Spinal cord (tissue), 10 donors: Measurements from ENCODE around the gene FOXP4. TPM values are rescaled to one million over a fixed set of nuclear protein-coding genes. Genes with fewer than 3 reads are reported as not detected.

ENCODE experiments used
- DNase-seq, 6 donors: peaks; one replicate each; pipeline versions ENCODE4 v3.0.0 to v3.0.0-alpha.2; 2013 to 2015; ENCODE audit warnings: low spot score in 6 of 6, low read depth in 4 of 6
- H3K27ac ChIP-seq: one replicate; pipeline ENCODE4 v1.5.1; 2013; ENCODE audit warnings: low read depth, low read length, control low read depth
- H3K27me3 ChIP-seq: one replicate; pipeline ENCODE4 v1.6.1; 2013; ENCODE audit warnings: low read length; ENCODE audit not compliant: control insufficient read depth, insufficient read depth
- H3K36me3 ChIP-seq: one replicate; pipeline ENCODE4 v1.6.1; 2013; ENCODE audit warnings: low read length; ENCODE audit not compliant: control insufficient read depth, insufficient read depth
- H3K4me1 ChIP-seq: one replicate; pipeline ENCODE4 v1.6.1; 2013; ENCODE audit warnings: low read length; ENCODE audit not compliant: control insufficient read depth, insufficient read depth
- H3K4me3 ChIP-seq: one replicate; pipeline ENCODE4 v1.5.1; 2013; ENCODE audit warnings: low read depth, low read length, control low read depth
- H3K9me3 ChIP-seq: one replicate; pipeline ENCODE4 v1.6.1; 2013; ENCODE audit warnings: low read length; ENCODE audit not compliant: control insufficient read depth, insufficient read depth
- WGBS: methylation state at CpG from one replicate; pipeline ENCODE4 v1.1.5; 2013; ENCODE audit warnings: missing lambda C conversion rate; ENCODE audit not compliant: insufficient coverage; 5-methylcytosine and 5-hydroxymethylcytosine counted together
- polyA plus RNA-seq, 2 donors: library from polyadenylated mRNA; unstranded; fragments of 120-200 nt; gene quantifications; one replicate each; pipeline ENCODE4 v1.2.1, GENCODE V29; 2013; ENCODE audit not compliant: insufficient read length in 2 of 2
- total RNA-seq, 2 donors: library from RNA; depleted of rRNA in 1 of 2; stranded (reverse); fragments of 120-200 nt in 1 of 2; fragments of >200 nt in 1 of 2; gene quantifications; one replicate each; pipeline versions ENCODE4 v1.2.3 to v1.2.4, GENCODE V29; 2013 to 2014
- donor health status: healthy.

The FOXP4 gene
- total and polyA plus RNA-seq, 4 donors = 3.5 to 27.8 (median 12.0) TPM

DNA sequence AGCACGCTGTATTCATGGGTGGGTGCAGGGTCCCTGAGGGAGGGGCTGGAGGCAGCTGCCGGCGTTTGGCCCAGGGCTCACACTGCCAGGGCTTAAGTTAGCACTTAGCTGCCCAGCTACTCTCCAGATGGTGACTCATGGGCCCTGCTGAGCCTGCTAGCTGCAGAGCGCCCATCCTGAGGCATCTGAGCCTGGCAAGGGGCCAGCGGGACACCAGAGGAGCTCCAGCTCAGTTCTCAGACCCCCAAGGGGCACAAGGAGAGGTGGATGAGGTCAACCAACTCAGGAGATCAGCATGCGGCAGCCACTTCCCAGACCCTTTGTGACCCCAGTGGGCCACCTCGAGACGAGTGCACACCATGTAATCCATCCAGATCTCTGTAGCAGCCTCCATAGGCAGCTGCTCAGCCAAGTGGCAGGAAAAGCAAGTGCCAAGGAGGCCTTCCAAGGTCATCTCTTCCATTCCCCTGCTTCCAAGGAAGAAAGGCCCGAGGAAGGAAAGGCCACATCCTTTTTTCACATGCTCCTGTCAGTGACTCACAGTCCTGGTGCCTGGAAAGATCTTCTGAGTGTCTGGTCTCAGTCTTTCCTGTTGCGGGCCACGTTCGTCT is 35.3 kb downstream of the FOXP4 start:
- peaks cover 36% of the 10 kb centered on the region for H3K4me1 ChIP-seq
- WGBS = 73% methylated on average over 11 of the region's 12 CpGs
- H3K36me3 ChIP-seq = peaks cover 27% of the 10 kb centered on the region
- no peak overlapping the region for H3K27ac ChIP-seq
- DNase-seq = no peak
- peaks cover 12% of the 10 kb centered on the region for H3K27me3 ChIP-seq
- no peak overlapping the region for H3K4me3 ChIP-seq
- H3K9me3 ChIP-seq = no peaks in the 10 kb centered on the region

- WGBS = 85% methylated on average over 5 of the region's 5 CpGs
Measured at GRCh38 chr6:41582540-41582939, 36.4 kb downstream of the FOXP4 start.

DNA sequence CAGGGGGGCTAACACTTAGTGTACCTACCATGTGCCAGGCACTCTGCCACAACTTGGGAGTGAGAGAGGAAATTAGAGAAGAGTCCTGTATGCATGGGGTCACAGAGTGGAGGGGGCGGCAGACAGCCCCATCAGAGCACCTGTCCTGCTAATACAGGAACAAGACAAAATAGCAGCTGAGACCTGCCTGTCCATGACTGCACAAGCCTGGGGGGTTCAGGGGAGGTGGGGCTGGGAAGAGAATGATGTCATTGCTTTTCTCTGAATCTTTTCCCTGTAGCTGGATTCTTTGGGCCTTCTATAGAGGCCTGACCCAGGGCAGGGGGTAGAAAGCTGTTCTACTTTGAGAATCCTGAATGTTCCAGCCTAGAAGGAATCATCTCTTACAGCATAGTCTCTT is 37.4 kb downstream of the FOXP4 start:
- Histone ChIP-seq H3K9me3 (no peaks in the 10 kb centered on the region), H3K36me3 (peaks cover 35% of the 10 kb centered on the region), H3K27ac (no peak overlapping the region), H3K27me3 (peaks cover 10% of the 10 kb centered on the region), H3K4me1 (peaks cover 47% of the 10 kb centered on the region), H3K4me3 (no peak overlapping the region)
- no CpG with 5 or more reads among the region's 1 CpG for WGBS
- no peak for DNase-seq

More at GRCh38 chr6:41582540-41582939, 36.4 kb downstream of the FOXP4 start:
- no peak for DNase-seq
- Histone ChIP-seq H3K27ac (no peak overlapping the region), H3K4me3 (no peak overlapping the region), H3K9me3 (no peaks in the 10 kb centered on the region), H3K36me3 (peaks cover 38% of the 10 kb centered on the region), H3K27me3 (peaks cover 12% of the 10 kb centered on the region), H3K4me1 (peaks cover 46% of the 10 kb centered on the region)

GRCh38 chr6:41584205-41584604 is 38.0 kb downstream of the FOXP4 start:
- peaks cover 10% of the 10 kb centered on the region for H3K27me3 ChIP-seq
- no peaks in the 10 kb centered on the region for H3K9me3 ChIP-seq
- no peak overlapping the region for H3K4me3 ChIP-seq
- H3K36me3 ChIP-seq = peaks cover 37% of the 10 kb centered on the region
- no peak overlapping the region for H3K27ac ChIP-seq
- 88% methylated on average over 5 of the region's 6 CpGs for WGBS
- H3K4me1 ChIP-seq = peaks cover 48% of the 10 kb centered on the region
- no peak for DNase-seq

- no peaks in the 10 kb centered on the region for H3K9me3 ChIP-seq
- peaks cover 10% of the 10 kb centered on the region for H3K27me3 ChIP-seq
- H3K27ac ChIP-seq = no peak overlapping the region
- DNase-seq = no peak
- 78% methylated on average over 11 of the region's 11 CpGs for WGBS
- peaks cover 53% of the 10 kb centered on the region for H3K4me1 ChIP-seq
- peaks cover 43% of the 10 kb centered on the region for H3K36me3 ChIP-seq
- no peak overlapping the region for H3K4me3 ChIP-seq
Measured at GRCh38 chr6:41584668-41585205, 38.6 kb downstream of the FOXP4 start.

DNA sequence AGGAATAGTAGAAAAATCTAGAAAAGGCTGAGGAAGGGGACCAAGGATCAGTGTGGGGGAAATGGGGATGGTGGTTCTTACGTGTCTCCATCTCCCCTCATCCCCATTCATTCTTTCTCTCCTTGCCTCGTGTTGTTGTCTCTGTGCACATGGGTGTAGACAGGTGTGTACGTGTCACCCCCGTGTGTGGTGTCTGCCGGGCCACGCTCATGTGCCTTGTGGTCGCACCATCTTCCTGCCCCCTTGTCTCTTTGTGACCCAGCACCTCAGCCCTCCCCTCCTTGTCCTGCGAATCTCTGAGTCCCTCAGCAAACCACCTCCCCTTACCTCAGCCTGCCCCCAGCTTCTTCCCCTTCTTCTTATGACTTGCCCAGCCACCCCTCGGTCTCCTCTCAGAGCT is 39.4 kb downstream of the FOXP4 start:
- WGBS = 92% methylated on average over 8 of the region's 9 CpGs
- no peak for DNase-seq
- H3K27me3 ChIP-seq = peaks cover 6% of the 10 kb centered on the region
- no peak overlapping the region for H3K4me3 ChIP-seq
- H3K36me3 ChIP-seq = peaks cover 51% of the 10 kb centered on the region
- H3K27ac ChIP-seq = no peak overlapping the region
- H3K9me3 ChIP-seq = no peaks in the 10 kb centered on the region
- H3K4me1 ChIP-seq = peaks cover 52% of the 10 kb centered on the region

GRCh38 chr6:41586252-41587007 is 40.2 kb downstream of the FOXP4 start:
- peaks cover 6% of the 10 kb centered on the region for H3K27me3 ChIP-seq
- H3K9me3 ChIP-seq = no peaks in the 10 kb centered on the region
- H3K4me3 ChIP-seq = no peak overlapping the region
- WGBS = 17% methylated on average over 24 of the region's 28 CpGs
- H3K27ac ChIP-seq = no peak overlapping the region
- H3K36me3 ChIP-seq = peaks cover 54% of the 10 kb centered on the region
- H3K4me1 ChIP-seq = peaks cover 44% of the 10 kb centered on the region
- DNase-seq = peak in 3 of 6 donors; percentile 48 to 94 (median 83)

DNA sequence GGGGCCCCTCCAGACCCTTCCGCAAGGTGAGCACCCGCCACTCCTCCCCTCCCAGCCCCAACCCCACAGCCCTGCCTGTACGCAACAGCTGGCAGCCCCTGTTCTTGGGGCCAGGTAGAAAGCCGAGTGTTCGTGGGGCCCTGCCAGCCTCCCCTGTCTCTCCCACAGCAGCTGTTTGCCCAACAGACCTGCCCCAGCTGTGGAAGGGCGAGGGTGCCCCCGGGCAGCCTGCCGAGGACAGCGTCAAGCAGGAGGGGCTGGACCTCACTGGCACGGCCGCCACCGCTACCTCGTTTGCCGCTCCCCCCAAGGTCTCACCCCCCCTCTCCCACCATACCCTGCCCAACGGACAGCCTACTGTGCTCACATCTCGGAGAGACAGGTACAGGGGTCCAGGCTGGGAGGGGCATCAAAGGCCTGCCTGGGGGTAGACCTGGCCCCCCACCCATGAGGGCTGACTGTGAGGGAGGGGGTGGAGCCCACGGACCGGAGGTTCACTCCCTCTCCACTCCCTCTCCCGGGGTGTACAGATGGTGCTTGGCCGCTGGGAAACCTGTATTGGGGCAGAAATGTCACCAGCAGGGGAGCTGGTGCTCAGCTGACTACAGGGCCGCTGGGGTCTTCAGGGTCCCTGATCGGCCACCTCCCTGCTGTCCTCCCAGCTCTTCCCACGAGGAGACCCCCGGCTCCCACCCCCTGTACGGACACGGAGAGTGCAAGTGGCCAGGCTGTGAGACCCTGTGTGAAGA is 41.1 kb downstream of the FOXP4 start:
- Histone ChIP-seq H3K4me1 (peaks cover 47% of the 10 kb centered on the region), H3K27ac (no peak overlapping the region), H3K4me3 (no peak overlapping the region), H3K9me3 (no peaks in the 10 kb centered on the region), H3K36me3 (peaks cover 55% of the 10 kb centered on the region), H3K27me3 (peaks cover 4% of the 10 kb centered on the region)
- 39% methylated on average over 15 of the region's 26 CpGs for WGBS
- DNase-seq = no peak

DNA sequence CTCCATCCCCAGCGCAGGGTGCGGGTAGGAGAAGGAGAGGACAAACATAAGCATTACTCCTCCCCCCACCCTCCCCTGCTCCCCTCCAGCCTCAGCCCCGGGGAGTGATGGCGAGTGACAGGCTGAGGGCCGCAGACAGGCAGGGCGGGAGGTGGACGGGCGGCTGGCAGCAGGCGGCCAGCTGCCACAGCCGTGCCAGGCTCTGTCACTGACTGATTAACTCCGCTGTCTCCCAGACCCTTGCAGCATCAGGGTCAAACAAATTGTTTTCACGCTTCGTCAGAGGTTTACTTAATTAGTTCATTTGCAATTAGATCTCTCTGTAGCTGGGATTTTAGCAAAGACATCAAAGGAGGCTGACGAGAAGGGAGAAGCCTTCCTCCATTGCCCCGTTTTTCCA is 41.9 kb downstream of the FOXP4 start:
- no peak overlapping the region for H3K4me3 ChIP-seq
- H3K9me3 ChIP-seq = no peaks in the 10 kb centered on the region
- H3K27me3 ChIP-seq = peaks cover 4% of the 10 kb centered on the region
- H3K27ac ChIP-seq = no peak overlapping the region
- peaks cover 52% of the 10 kb centered on the region for H3K4me1 ChIP-seq
- WGBS = 11% methylated on average over 9 of the region's 15 CpGs
- DNase-seq = peak in 2 of 6 donors; percentile 62 to 80
- H3K36me3 ChIP-seq = peaks cover 54% of the 10 kb centered on the region
